ENCODE measurements around the gene PIKFYVE.

Gene PIKFYVE

GRCh38 chr2:208320686-208321085 lies 54.6 kb downstream of the PIKFYVE start:
- no peak for DNase-seq (ENCODE audit: low read depth)
- H3K4me3 ChIP-seq (ENCODE audit: low read length), result no peak overlapping the region
- TF ChIP-seq CTCF (conservative IDR thresholded peaks at IDR 0.05; ENCODE audit: low read depth, low read length), result no peak

- no peak for DNase-seq (ENCODE audit: low read depth)
- no peak for TF ChIP-seq CTCF (conservative IDR thresholded peaks at IDR 0.05; ENCODE audit: low read depth, low read length)
- no peak overlapping the region for H3K4me3 ChIP-seq (ENCODE audit: low read length)
Measured at GRCh38 chr2:208326016-208326415, 60.0 kb downstream of the PIKFYVE start.

- TF ChIP-seq CTCF (conservative IDR thresholded peaks at IDR 0.05; ENCODE audit: low read depth, low read length), result no peak
- no peak for DNase-seq (ENCODE audit: low read depth)
- no peak overlapping the region for H3K4me3 ChIP-seq (ENCODE audit: low read length)
Measured at GRCh38 chr2:208329485-208329884, 63.4 kb downstream of the PIKFYVE start.

- no peak overlapping the region for H3K4me3 ChIP-seq (ENCODE audit: low read length)
- no peak for DNase-seq (ENCODE audit: low read depth)
- TF ChIP-seq CTCF (conservative IDR thresholded peaks at IDR 0.05; ENCODE audit: low read depth, low read length), result no peak
Measured at GRCh38 chr2:208334230-208334629, 68.2 kb downstream of the PIKFYVE start.

GRCh38 chr2:208346756-208347155 lies 80.7 kb downstream of the PIKFYVE start:
- no peak for TF ChIP-seq CTCF (conservative IDR thresholded peaks at IDR 0.05; ENCODE audit: low read depth, low read length)
- no peak overlapping the region for H3K4me3 ChIP-seq (ENCODE audit: low read length)
- no peak for DNase-seq (ENCODE audit: low read depth)

- no peak for TF ChIP-seq CTCF (conservative IDR thresholded peaks at IDR 0.05; ENCODE audit: low read depth, low read length)
- H3K4me3 ChIP-seq (ENCODE audit: low read length), result no peak overlapping the region
- DNase-seq (ENCODE audit: low read depth), result no peak
Measured at GRCh38 chr2:208350610-208351009, 84.6 kb downstream of the PIKFYVE start.

GRCh38 chr2:208352644-208353567 lies 86.9 kb downstream of the PIKFYVE start:
- no peak for TF ChIP-seq CTCF (conservative IDR thresholded peaks at IDR 0.05; ENCODE audit: low read depth, low read length)
- DNase-seq (ENCODE audit: low read depth), result no peak
- H3K4me3 ChIP-seq (ENCODE audit: low read length), result no peak overlapping the region
